H1 (cell line): Measurements from ENCODE around the gene TP73. TPM values are rescaled to one million over a fixed set of nuclear protein-coding genes. Genes with fewer than 3 reads are reported as not detected.
A peak's percentile ranks its signal among the peaks of the same experiment; 100 is the strongest.
"Not testable (repeated sequence)": the region's sequence is repeated elsewhere in the genome, so short reads cannot be mapped to it uniquely, and the experiment has no call there.

Experiments
- CTCF ChIA-PET: fragments of 300-600 bp; sonication (Branson Sonifier 250); formaldehyde crosslinking; loops from one replicate; lab custom pipeline; 2021; ENCODE audit not compliant: partially characterized antibody; lab: Charles Lee
- POLR2A ChIA-PET: fragments of 300-600 bp; sonication (Branson Sonifier 250); formaldehyde crosslinking; loops from one replicate; lab custom pipeline; 2021; ENCODE audit warnings: inconsistent platforms; ENCODE audit not compliant: partially characterized antibody; lab: Charles Lee
- DNase-seq, 2 experiments: peaks; one replicate each; pipeline versions ENCODE4 v3.0.0 to v3.0.0-alpha.2; 2010 to 2022; ENCODE audit warnings: low spot score in 2 of 2, low read depth in 1 of 2, mixed read lengths in 1 of 2
- FAIRE-seq: peaks from 2 replicates; lab custom pipeline; 2011; peaks lifted over from hg19 to GRCh38; lab: Jason Lieb, UNC
- H2AFZ ChIP-seq: 2 replicates; pipeline ENCODE4 v1.8.1; 2012; ENCODE audit warnings: low read length, inconsistent platforms
- H2AK5ac ChIP-seq: 2 replicates; pipeline ENCODE4 v1.6.1; 2013; ENCODE audit warnings: low read depth, low read length
- H2BK120ac ChIP-seq: replicated peaks from 2 replicates; pipeline ENCODE3; 2013; ENCODE audit warnings: low read depth, low read length, inconsistent platforms
- H2BK12ac ChIP-seq: 2 replicates; pipeline ENCODE4 v1.6.1; 2013; ENCODE audit warnings: low read depth, low read length
- H2BK15ac ChIP-seq: 2 replicates; pipeline ENCODE4 v1.6.1; 2013; ENCODE audit warnings: low read length
- H2BK20ac ChIP-seq: 2 replicates; pipeline ENCODE4 v1.6.1; 2013; ENCODE audit warnings: low read length
- H2BK5ac ChIP-seq: 2 replicates; pipeline ENCODE4 v1.6.1; 2013; ENCODE audit warnings: low read depth, low read length
- H3K14ac ChIP-seq: 2 replicates; pipeline ENCODE4 v1.6.1; 2013; ENCODE audit warnings: inconsistent platforms; ENCODE audit not compliant: insufficient read length
- H3K18ac ChIP-seq: 2 replicates; pipeline ENCODE4 v1.6.1; 2013; ENCODE audit warnings: low read length; ENCODE audit errors: extremely low read depth
- H3K23ac ChIP-seq: 2 replicates; pipeline ENCODE4 v1.6.1; 2013; ENCODE audit warnings: inconsistent platforms; ENCODE audit not compliant: insufficient read length
- H3K23me2 ChIP-seq: 2 replicates; pipeline ENCODE4 v1.6.1; 2013; ENCODE audit warnings: low read depth, low read length
- H3K27ac ChIP-seq: 2 replicates; pipeline ENCODE4 v1.6.1; 2011; ENCODE audit warnings: low read depth, low read length, inconsistent platforms
- H3K27me3 ChIP-seq, 4 experiments: replicated peaks in 1 of 4; 1 replicate in 1 of 4; 2 replicates in 3 of 4; pipeline versions ENCODE4 v1.6.1 to v1.8.1; 2011 to 2013; ENCODE audit warnings: low read length in 3 of 4, mild to moderate bottlenecking in 3 of 4, inconsistent platforms in 2 of 4, mixed read lengths in 2 of 4, moderate library complexity in 1 of 4; ENCODE audit not compliant: control insufficient read depth in 3 of 4, insufficient read depth in 3 of 4; ENCODE audit errors: extremely low read depth in 1 of 4
- H3K36me3 ChIP-seq, 4 experiments: 2 replicates each; pipeline versions ENCODE4 v1.6.1 to v1.8.1; 2011 to 2013; ENCODE audit warnings: mild to moderate bottlenecking in 4 of 4, low read length in 3 of 4, moderate library complexity in 2 of 4, control low read depth in 1 of 4, inconsistent platforms in 1 of 4; ENCODE audit not compliant: insufficient read depth in 4 of 4, control insufficient read depth in 2 of 4
- H3K4ac ChIP-seq: replicated peaks from 2 replicates; pipeline ENCODE3; 2013; ENCODE audit warnings: low read length, low read depth, mixed read lengths, inconsistent platforms; ENCODE audit not compliant: insufficient read length
- H3K4me1 ChIP-seq, 4 experiments: replicated peaks in 1 of 4; 1 replicate in 1 of 4; 2 replicates in 3 of 4; pipeline versions ENCODE4 v1.6.1 to v1.8.1; 2011 to 2013; ENCODE audit warnings: low read length in 3 of 4, inconsistent platforms in 2 of 4, mixed read lengths in 1 of 4; ENCODE audit not compliant: insufficient read depth in 4 of 4, control insufficient read depth in 3 of 4
- H3K4me2 ChIP-seq, 2 experiments: 2 replicates each; pipeline versions ENCODE4 v1.6.1 to v1.8.1; 2011 to 2013; ENCODE audit warnings: low read depth in 2 of 2, low read length in 2 of 2, control low read depth in 1 of 2, inconsistent platforms in 1 of 2, mild to moderate bottlenecking in 1 of 2; ENCODE audit not compliant: insufficient read depth in 1 of 2
- H3K4me3 ChIP-seq, 4 experiments: fragments of 200-600, 300-600 bp in 1 of 4; sonication (generic), shearing (Covaris generic), sonication (Bioruptor Twin) in 1 of 4; 2 replicates each; pipeline versions ENCODE4 v1.5.1 to v1.8.1; 2011 to 2016; ENCODE audit warnings: low read length in 4 of 4, low read depth in 3 of 4, control low read depth in 2 of 4, inconsistent platforms in 2 of 4, mild to moderate bottlenecking in 2 of 4, mixed read lengths in 1 of 4, moderate library complexity in 1 of 4; ENCODE audit not compliant: insufficient read depth in 2 of 4; ENCODE audit errors: extremely low read depth in 1 of 4
- H3K56ac ChIP-seq: replicated peaks from 2 replicates; pipeline ENCODE3; 2013; ENCODE audit warnings: low read depth, mild to moderate bottlenecking, mixed read lengths, low read length, inconsistent platforms; ENCODE audit not compliant: insufficient read length
- H3K79me1 ChIP-seq: 2 replicates; pipeline ENCODE4 v1.6.1; 2013; ENCODE audit warnings: low read depth, low read length, control low read depth
- H3K79me2 ChIP-seq, 2 experiments: 2 replicates each; pipeline versions ENCODE4 v1.6.1 to v1.8.1; 2012 to 2013; ENCODE audit warnings: low read length in 2 of 2, mild to moderate bottlenecking in 2 of 2, inconsistent platforms in 1 of 2; ENCODE audit not compliant: insufficient read depth in 2 of 2, control insufficient read depth in 1 of 2
- H3K9ac ChIP-seq, 4 experiments: replicated peaks in 1 of 4; 1 replicate in 1 of 4; 2 replicates in 3 of 4; pipeline versions ENCODE4 v1.6.1 to v1.8.1; 2011 to 2013; ENCODE audit warnings: low read depth in 3 of 4, low read length in 3 of 4, control low read depth in 2 of 4, mild to moderate bottlenecking in 2 of 4, moderate library complexity in 2 of 4, inconsistent platforms in 1 of 4; ENCODE audit errors: extremely low read depth in 1 of 4
- H3K9me3 ChIP-seq, 2 experiments: 2 replicates each; pipeline versions ENCODE4 v1.6.1 to v1.8.1; 2012 to 2013; ENCODE audit warnings: mild to moderate bottlenecking in 2 of 2, moderate library complexity in 2 of 2, control low read depth in 1 of 2, inconsistent platforms in 1 of 2, low read depth in 1 of 2, low read length in 1 of 2, mixed read lengths in 1 of 2; ENCODE audit not compliant: insufficient read depth in 2 of 2
- H4K20me1 ChIP-seq, 2 experiments: replicated peaks in 1 of 2; 2 replicates each; pipeline versions ENCODE3 to v1.8.1; 2011 to 2013; ENCODE audit warnings: inconsistent platforms in 2 of 2, low read length in 2 of 2, mild to moderate bottlenecking in 1 of 2; ENCODE audit not compliant: insufficient read depth in 2 of 2, control insufficient read depth in 1 of 2
- H4K5ac ChIP-seq: 2 replicates; pipeline ENCODE4 v1.6.1; 2013; ENCODE audit warnings: low read length, low read depth, mixed read lengths, inconsistent platforms; ENCODE audit not compliant: insufficient read length
- H4K8ac ChIP-seq: 2 replicates; pipeline ENCODE4 v1.8.0; 2013; ENCODE audit warnings: mild to moderate bottlenecking, moderate library complexity, low read length, inconsistent platforms; ENCODE audit not compliant: insufficient read depth; ENCODE audit errors: extremely low read depth
- H4K91ac ChIP-seq: replicated peaks from 2 replicates; pipeline ENCODE3; 2013; ENCODE audit warnings: low read length, mixed read lengths, inconsistent platforms; ENCODE audit not compliant: insufficient read length
- CTCF ChIP-seq, 3 experiments: IDR thresholded peaks; 1 replicate in 2 of 3; 2 replicates in 1 of 3; pipeline versions ENCODE4 v1.5.1 to v1.6.1; 2011; ENCODE audit warnings: low read length in 3 of 3, mild to moderate bottlenecking in 3 of 3, inconsistent platforms in 2 of 3, low read depth in 1 of 3, moderate library complexity in 1 of 3; ENCODE audit not compliant: insufficient read depth in 1 of 3; ENCODE audit errors: control extremely low read depth in 1 of 3
- RAD21 ChIP-seq, 2 experiments: IDR thresholded peaks in 1 of 2; conservative IDR thresholded peaks in 1 of 2; 2 replicates each; pipeline ENCODE4 v1.6.1; 2011; ENCODE audit warnings: low read depth in 2 of 2, low read length in 2 of 2, improper control_type of control experiment in 1 of 2, inconsistent platforms in 1 of 2, mild to moderate bottlenecking in 1 of 2, moderate library complexity in 1 of 2
- WGBS, 2 experiments: shearing (Covaris generic) in 1 of 2; methylation state at CpG; one replicate each; pipeline versions ENCODE4 v1.1.6 to v1.1.7; 2013 to 2015; ENCODE audit warnings: low lambda C conversion rate in 2 of 2, mixed read lengths in 2 of 2, inconsistent platforms in 1 of 2, low coverage in 1 of 2, missing lambda C conversion rate in 1 of 2; ENCODE audit not compliant: insufficient replicate concordance in 2 of 2, insufficient coverage in 1 of 2, insufficient read length in 1 of 2; ENCODE audit errors: extremely low coverage in 1 of 2, missing lambda C conversion rate in 1 of 2; 5-methylcytosine and 5-hydroxymethylcytosine counted together
- polyA plus RNA-seq, 7 experiments: library from polyadenylated mRNA; depleted of rRNA in 3 of 7; stranded (reverse) in 5 of 7; unstranded in 2 of 7; fragments of >200 nt in 5 of 7; fragments of 200-250 nt in 2 of 7; gene quantifications; 1 replicate in 5 of 7; 2 replicates in 1 of 7; 4 replicates in 1 of 7; pipeline versions ENCODE4 v1.2.1 to v1.2.3, GENCODE V29; 2011 to 2013; ENCODE audit warnings: missing spikeins in 2 of 7, mixed read lengths in 2 of 7
- total RNA-seq: library from RNA; stranded (reverse); fragmentation: NEBNext Ultra II Directional; extraction: Animal tissue kit (Norgen Biotek cat#: 25700); gene quantifications from 2 replicates; pipeline ENCODE4 v1.2.1, GENCODE V29; 2021

TP73 gene
- total and polyA plus RNA-seq, 2 of the 8 experiments (the other 6 are each of a cell fraction or from before 2014, with no cell fraction given): 2.6 to 3.1 TPM

GRCh38 chr1:3621151-3621671, 31.1 kb upstream of the TP73 start:
- H2BK20ac ChIP-seq, H4K8ac ChIP-seq, H3K4me3 ChIP-seq, H3K27ac ChIP-seq, H2AFZ ChIP-seq, H3K79me1 ChIP-seq, DNase-seq, H3K36me3 ChIP-seq, H3K23ac ChIP-seq, H3K4me2 ChIP-seq, H3K14ac ChIP-seq, H3K18ac ChIP-seq, H3K4ac ChIP-seq, H2BK120ac ChIP-seq, H2BK15ac ChIP-seq, H3K27me3 ChIP-seq, H3K9ac ChIP-seq, H2AK5ac ChIP-seq, H2BK12ac ChIP-seq, H4K91ac ChIP-seq, H3K56ac ChIP-seq, H3K9me3 ChIP-seq, H4K20me1 ChIP-seq, H4K5ac ChIP-seq, H3K79me2 ChIP-seq, H2BK5ac ChIP-seq, FAIRE-seq: not testable (repeated sequence)
- H3K23me2 ChIP-seq: peaks cover 11% of the 10 kb centered on the region
- POLR2A ChIA-PET: interaction anchor here (1.6 kb wide), 1 partner anchor 13 kb away, joined by 5 read pairs; no protein-coding TSS in a partner anchor
- TF ChIP-seq CTCF (IDR thresholded peaks at IDR 0.05; ENCODE audit: control extremely low read depth in 1 of 3, insufficient read depth in 1 of 3, low read depth in 1 of 3, low read length in 3 of 3) (peak in 2 of 3 experiments; percentile 48 to 51; a peak in 3 of 4 replicates), RAD21 (IDR thresholded peaks at IDR 0.05 in 1 of 2, conservative IDR thresholded peaks at IDR 0.05 in 1 of 2; ENCODE audit: low read depth in 2 of 2, low read length in 2 of 2) (peak; percentile 47 to 56)
- 44% methylated on average over 15 of the region's 15 CpGs; no CpG with 5 or more reads in 1 of the 2 experiments for WGBS, 2 experiments
- CTCF ChIA-PET: interaction anchor here (0.7 to 6.7 kb wide), 44 partner anchors 9 to 478 kb away, joined by 3 to 148 read pairs (median 5); partner anchors contain the start of gene MEGF6
- peaks cover 0 to 14% (median 3%) of the 10 kb centered on the region in 4 experiments; a peak in 6 of 7 replicates for H3K4me1 ChIP-seq
